ENCODE data around the gene SSU72.
A peak's percentile ranks its signal among the peaks of the same experiment; 100 is the strongest.
"Not testable (repeated sequence)": the region's sequence is repeated elsewhere in the genome, so short reads cannot be mapped to it uniquely, and the experiment has no call there.

The SSU72 gene

GRCh38 chr1:1540090-1540817, 34.4 kb downstream of the SSU72 start, which contains the start of gene TMEM240:
TSS of gene TMEM240 (minus strand) at chr1:1540624. CDS start at chr1:1540346, 278 bp downstream.
- DNase-seq = peak; percentile 26

- no peak for DNase-seq
Observed at GRCh38 chr1:1539310-1540089, 35.2 kb downstream of the SSU72 start.

GRCh38 chr1:1538989-1539309, 35.7 kb downstream of the SSU72 start:
- no peak for DNase-seq

GRCh38 chr1:1538334-1538733, 36.3 kb downstream of the SSU72 start:
- DNase-seq = no peak

- no peak for DNase-seq
Observed at GRCh38 chr1:1537626-1538250, 36.9 kb downstream of the SSU72 start.

- DNase-seq = no peak
Observed at GRCh38 chr1:1536938-1537546, 37.6 kb downstream of the SSU72 start.

- DNase-seq = no peak
Observed at GRCh38 chr1:1536019-1536937, 38.4 kb downstream of the SSU72 start.

- no peak for DNase-seq
Observed at GRCh38 chr1:1535201-1536018, 39.3 kb downstream of the SSU72 start.

GRCh38 chr1:1534401-1535154, 40.1 kb downstream of the SSU72 start:
- no peak for DNase-seq

GRCh38 chr1:1533894-1534291, 40.8 kb downstream of the SSU72 start:
- DNase-seq = not testable (repeated sequence)

GRCh38 chr1:1533176-1533893, 41.3 kb downstream of the SSU72 start:
- DNase-seq = not testable (repeated sequence)

GRCh38 chr1:1531947-1532346, 42.7 kb downstream of the SSU72 start:
- DNase-seq = no peak

- DNase-seq = no peak
Observed at GRCh38 chr1:1529936-1530335, 44.7 kb downstream of the SSU72 start.

GRCh38 chr1:1529321-1529720, 45.3 kb downstream of the SSU72 start:
- DNase-seq = no peak

- no peak for DNase-seq
Observed at GRCh38 chr1:1528301-1529267, 46.1 kb downstream of the SSU72 start.

- DNase-seq = no peak
Observed at GRCh38 chr1:1527092-1527816, 47.4 kb downstream of the SSU72 start.

- DNase-seq = not testable (repeated sequence)
Observed at GRCh38 chr1:1526476-1526875, 48.2 kb downstream of the SSU72 start.

All from activated effector memory CD4-positive, alpha-beta T cell treated with Interleukin-2 at 50 U/mL for 16 hours (primary cell).